Cardiac muscle cell (in vitro differentiated cells and primary cell): ENCODE measurements around the gene MYH9. TPM values are rescaled to one million over a fixed set of nuclear protein-coding genes. Genes with fewer than 3 reads are reported as not detected.
"Not testable (repeated sequence)": the region's sequence is repeated elsewhere in the genome, so short reads cannot be mapped to it uniquely, and the experiment has no call there.

Experiments
- DNase-seq, 2 donors: peaks; one replicate each; pipeline versions ENCODE4 v3.0.0 to v3.0.0-alpha.2; 2010 to 2017; ENCODE audit warnings: low read depth in 1 of 2, low spot score in 1 of 2
- H3K27ac ChIP-seq: fragments of 200-600 bp; sonication (generic); 2 replicates; pipeline ENCODE4 v1.5.1; 2016
- H3K27me3 ChIP-seq: fragments of 200-600 bp; sonication (generic); 2 replicates; pipeline ENCODE4 v1.6.0; 2016; ENCODE audit warnings: control low read depth
- H3K36me3 ChIP-seq: fragments of 200-600 bp; sonication (generic); 2 replicates; pipeline ENCODE4 v1.5.1; 2016; ENCODE audit warnings: control low read depth
- H3K4me1 ChIP-seq: fragments of 200-600 bp; sonication (generic); 2 replicates; pipeline ENCODE4 v1.8.1; 2017; ENCODE audit warnings: low read depth, mild to moderate bottlenecking, mixed run types
- H3K4me3 ChIP-seq: fragments of 200-600 bp; sonication (generic); 2 replicates; pipeline ENCODE4 v1.5.1; 2016; ENCODE audit warnings: mild to moderate bottlenecking
- H3K9me3 ChIP-seq: fragments of 200-600 bp; sonication (generic); 2 replicates; pipeline ENCODE4 v1.5.1; 2017; ENCODE audit warnings: low read depth, mild to moderate bottlenecking, control low read depth
- CTCF ChIP-seq: IDR thresholded peaks from 2 replicates; pipeline ENCODE4 v1.5.1; 2012; ENCODE audit warnings: low read depth, mild to moderate bottlenecking, low read length
- polyA plus RNA-seq: library from polyadenylated mRNA; unstranded; fragments of >200 nt; fragmentation: Nextera tagmentation; extraction: Ambion mirVana; gene quantifications from 2 replicates; pipeline ENCODE4 v1.2.1, GENCODE V29; 2016
- total RNA-seq: library from RNA; depleted of rRNA; stranded (reverse); fragments of >200 nt; gene quantifications from 2 replicates; pipeline ENCODE4 v1.2.3, GENCODE V29; 2016

The MYH9 gene
- total and polyA plus RNA-seq, 2 experiments from 2014 or later, result 88.7 to 174 TPM

- TF ChIP-seq CTCF, result no peak
- Histone ChIP-seq H3K4me1 (no peaks in the 10 kb centered on the region), H3K4me3 (no peak within 1 kb of the TSS), H3K9me3 (no peaks in the 10 kb centered on the region), H3K27ac (no peak within 1 kb of the TSS), H3K36me3 (no peaks in the 10 kb centered on the region), H3K27me3 (no peaks in the 10 kb centered on the region)
- no peak for DNase-seq
Measured at GRCh38 chr22:36252754-36253522, 134.8 kb downstream of the MYH9 start, which contains the start of gene APOL1. TSS of gene APOL1 (plus strand) at chr22:36253133. CDS start at chr22:36254956, 1,823 bp downstream.

- not testable (repeated sequence) for H3K27me3 ChIP-seq, H3K4me1 ChIP-seq, H3K36me3 ChIP-seq, DNase-seq, H3K9me3 ChIP-seq, H3K4me3 ChIP-seq, H3K27ac ChIP-seq
Measured at GRCh38 chr22:36251979-36252608, 135.7 kb downstream of the MYH9 start.

GRCh38 chr22:36250292-36250960, 137.3 kb downstream of the MYH9 start:
- not testable (repeated sequence) for H3K36me3 ChIP-seq, DNase-seq, H3K9me3 ChIP-seq, H3K27me3 ChIP-seq, H3K4me1 ChIP-seq, H3K27ac ChIP-seq, H3K4me3 ChIP-seq

- TF ChIP-seq CTCF, result no peak
- Histone ChIP-seq H3K4me3 (no peak overlapping the region), H3K4me1 (no peaks in the 10 kb centered on the region), H3K36me3 (no peaks in the 10 kb centered on the region), H3K27ac (no peak overlapping the region), H3K27me3 (no peaks in the 10 kb centered on the region), H3K9me3 (no peaks in the 10 kb centered on the region)
- no peak for DNase-seq
Measured at GRCh38 chr22:36249160-36249559, 138.6 kb downstream of the MYH9 start.

- DNase-seq, result no peak
- no peaks in the 10 kb centered on the region for H3K36me3 ChIP-seq
- H3K27me3 ChIP-seq, result no peaks in the 10 kb centered on the region
- no peaks in the 10 kb centered on the region for H3K9me3 ChIP-seq
- H3K4me3 ChIP-seq, result no peak overlapping the region
- no peaks in the 10 kb centered on the region for H3K4me1 ChIP-seq
- no peak for TF ChIP-seq CTCF
- H3K27ac ChIP-seq, result no peak overlapping the region
Measured at GRCh38 chr22:36247955-36248354, 139.8 kb downstream of the MYH9 start.

- Histone ChIP-seq H3K27ac (no peak overlapping the region), H3K36me3 (no peaks in the 10 kb centered on the region), H3K4me1 (no peaks in the 10 kb centered on the region), H3K4me3 (no peak overlapping the region), H3K9me3 (no peaks in the 10 kb centered on the region), H3K27me3 (no peaks in the 10 kb centered on the region)
- no peak for DNase-seq
- no peak for TF ChIP-seq CTCF
Measured at GRCh38 chr22:36246718-36247117, 141.0 kb downstream of the MYH9 start.
